Endothelial cell of umbilical vein (primary cell): Measurements from ENCODE around the gene FCER2. TPM values are rescaled to one million over a fixed set of nuclear protein-coding genes. Genes with fewer than 3 reads are reported as not detected.

ENCODE experiments used
- BruUV-seq: library from RNA; stranded (reverse); fragments of 400-500 nt; replicated peaks from 2 replicates; lab custom pipeline; 2021; lab: Mats Ljungman, UMichigan
- CTCF ChIA-PET: fragments of 300-600, 350-600 bp; sonication (Branson Sonifier 250); formaldehyde crosslinking; loops from one replicate; lab custom pipeline; 2021; ENCODE audit warnings: antibody characterized with exemption, inconsistent platforms; lab: Charles Lee
- POLR2A ChIA-PET: fragments of 300-600, 350-600 bp; sonication (Branson Sonifier 250); formaldehyde crosslinking; loops from one replicate; lab custom pipeline; 2021; ENCODE audit warnings: antibody characterized with exemption, inconsistent platforms; lab: Charles Lee
- DNase-seq: peaks from one replicate; pipeline ENCODE4 v3.0.0-alpha.2; 2011; ENCODE audit warnings: low read depth, low spot score
- FAIRE-seq: peaks from 2 replicates; lab custom pipeline; 2011; peaks lifted over from hg19 to GRCh38; lab: Jason Lieb, UNC
- H2AFZ ChIP-seq: 2 replicates; pipeline ENCODE4 v1.6.0; 2012; ENCODE audit warnings: low read depth, low read length, control low read depth, inconsistent platforms
- H3K27ac ChIP-seq: 2 replicates; pipeline ENCODE4 v1.5.1; 2011; ENCODE audit warnings: low read depth, mild to moderate bottlenecking, control low read depth, low read length, moderate library complexity; ENCODE audit not compliant: insufficient read depth
- H3K27me3 ChIP-seq, 2 experiments: 2 replicates each; pipeline versions ENCODE4 v1.6.0 to v1.6.1; 2011; ENCODE audit warnings: low read length in 2 of 2, mixed read lengths in 1 of 2; ENCODE audit not compliant: control insufficient read depth in 2 of 2, insufficient read depth in 2 of 2
- H3K36me3 ChIP-seq, 2 experiments: 2 replicates in 1 of 2; 3 replicates in 1 of 2; pipeline ENCODE4 v1.5.1; 2011; ENCODE audit warnings: low read length in 2 of 2, mild to moderate bottlenecking in 1 of 2, moderate library complexity in 1 of 2; ENCODE audit not compliant: control insufficient read depth in 2 of 2, insufficient read depth in 2 of 2; ENCODE audit errors: extremely low read depth in 1 of 2
- H3K4me1 ChIP-seq: 3 replicates; pipeline ENCODE4 v1.5.1; 2011; ENCODE audit warnings: mild to moderate bottlenecking, low read length; ENCODE audit not compliant: control insufficient read depth, insufficient read depth; ENCODE audit errors: extremely low read depth
- H3K4me2 ChIP-seq: 2 replicates; pipeline ENCODE4 v1.6.1; 2011; ENCODE audit warnings: low read length, control low read depth, mixed read lengths; ENCODE audit not compliant: insufficient read depth
- H3K4me3 ChIP-seq, 3 experiments: fragments of 200-600 bp in 1 of 3; sonication (generic), shearing (Covaris generic) in 1 of 3; replicated peaks in 1 of 3; 2 replicates each; pipeline ENCODE4 v1.5.1; 2011 to 2016; ENCODE audit warnings: control low read depth in 3 of 3, low read length in 3 of 3, mild to moderate bottlenecking in 2 of 3, inconsistent platforms in 1 of 3, low read depth in 1 of 3, moderate library complexity in 1 of 3; ENCODE audit not compliant: insufficient read depth in 1 of 3
- H3K79me2 ChIP-seq: 2 replicates; pipeline ENCODE4 v1.6.0; 2012; ENCODE audit warnings: low read length, inconsistent platforms; ENCODE audit not compliant: control insufficient read depth, insufficient read depth
- H3K9ac ChIP-seq: replicated peaks from 2 replicates; pipeline ENCODE3; 2011; ENCODE audit warnings: low read length, control low read depth; ENCODE audit not compliant: insufficient read depth; ENCODE audit errors: extremely low read depth
- H3K9me1 ChIP-seq: replicated peaks from 3 replicates; pipeline ENCODE4 v1.6.0; 2011; ENCODE audit warnings: mild to moderate bottlenecking, low read length; ENCODE audit not compliant: control insufficient read depth, insufficient read depth; ENCODE audit errors: extremely low read depth
- H3K9me3 ChIP-seq: replicated peaks from 2 replicates; pipeline ENCODE4 v1.5.1; 2012; ENCODE audit warnings: low read length, inconsistent platforms; ENCODE audit not compliant: control insufficient read depth, insufficient read depth
- H4K20me1 ChIP-seq: replicated peaks from 2 replicates; pipeline ENCODE3; 2011; ENCODE audit warnings: mild to moderate bottlenecking, low read length; ENCODE audit not compliant: control insufficient read depth, insufficient read depth; ENCODE audit errors: extremely low read depth
- EZH2 ChIP-seq: IDR thresholded peaks from 2 replicates; pipeline ENCODE4 v1.6.1; 2012; ENCODE audit warnings: borderline replicate concordance, low read depth, mild to moderate bottlenecking, moderate library complexity, low read length, inconsistent platforms; ENCODE audit not compliant: severe bottlenecking
- FOS ChIP-seq: IDR thresholded peaks from 2 replicates; pipeline ENCODE4 v1.6.1; 2011; ENCODE audit warnings: mild to moderate bottlenecking, low read length, moderate library complexity, borderline replicate concordance; ENCODE audit not compliant: insufficient read depth
- GATA2 ChIP-seq: IDR thresholded peaks from 2 replicates; pipeline ENCODE4 v1.7.0; 2011; ENCODE audit warnings: low read depth, mild to moderate bottlenecking, moderate library complexity, mixed read lengths, low read length; ENCODE audit not compliant: insufficient read length, insufficient read depth
- JUN ChIP-seq: IDR thresholded peaks from 2 replicates; pipeline ENCODE4 v1.6.1; 2011; ENCODE audit warnings: borderline replicate concordance, low read depth; ENCODE audit not compliant: insufficient read length, insufficient read depth
- MYC ChIP-seq: IDR thresholded peaks from one replicate; pipeline ENCODE4 v1.6.1; 2011; ENCODE audit warnings: mild to moderate bottlenecking, low read depth, low read length
- POLR2A ChIP-seq: IDR thresholded peaks from 2 replicates; pipeline ENCODE4 v1.6.1; 2012; ENCODE audit warnings: low read depth, mild to moderate bottlenecking, control low read depth, low read length
- POLR2AphosphoS5 ChIP-seq: IDR thresholded peaks from 2 replicates; pipeline ENCODE4 v1.6.1; 2012; ENCODE audit warnings: low read depth, mild to moderate bottlenecking, control low read depth, low read length, moderate library complexity; ENCODE audit not compliant: insufficient read depth
- dilution Hi-C: fragments of 300-500 bp; cut with MboI; formaldehyde crosslinking; loops from one replicate; pipeline ENCODE4 v1.15.0; 2019; ENCODE audit warnings: low sequenced_read_pairs; ENCODE audit not compliant: extremely low pct_ligation_motif_present
- intact Hi-C: fragments of 100-400 bp; cut with micrococcal nuclease; formaldehyde crosslinking; loops from one replicate; pipeline ENCODE4 v1.10.0; 2022
- polyA plus RNA-seq, 4 experiments: library from polyadenylated mRNA; depleted of rRNA in 3 of 4; stranded (reverse) in 3 of 4; unstranded in 1 of 4; fragments of >200 nt; gene quantifications; 2 replicates each; pipeline versions ENCODE4 v1.2.1 to v1.2.3, GENCODE V29; 2011 to 2012; ENCODE audit warnings: missing spikeins in 1 of 4
- total RNA-seq: library from RNA; stranded (reverse); gene quantifications from 2 replicates; pipeline ENCODE4 v1.2.3, GENCODE V29; 2021
- TF ChIP-seq, protein P1 (sequence below), 2 donors: IDR thresholded peaks; 1 replicate in 1 of 2; 2 replicates in 1 of 2; pipeline ENCODE4 v1.5.1; 2011; ENCODE audit warnings: low read length in 2 of 2, mild to moderate bottlenecking in 2 of 2, moderate library complexity in 2 of 2, control low read depth in 1 of 2, inconsistent platforms in 1 of 2, low read depth in 1 of 2; ENCODE audit not compliant: insufficient read depth in 1 of 2; ENCODE audit errors: extremely low read depth in 1 of 2
- TF ChIP-seq, protein P2 (sequence below): IDR thresholded peaks from 2 replicates; pipeline ENCODE4 v1.6.1; 2011; ENCODE audit not compliant: insufficient read depth, insufficient read length

FCER2 gene
- total and polyA plus RNA-seq, 2 donors (not counting 3 experiments of a cell fraction or from before 2014, with no cell fraction given): not detected

DNA sequence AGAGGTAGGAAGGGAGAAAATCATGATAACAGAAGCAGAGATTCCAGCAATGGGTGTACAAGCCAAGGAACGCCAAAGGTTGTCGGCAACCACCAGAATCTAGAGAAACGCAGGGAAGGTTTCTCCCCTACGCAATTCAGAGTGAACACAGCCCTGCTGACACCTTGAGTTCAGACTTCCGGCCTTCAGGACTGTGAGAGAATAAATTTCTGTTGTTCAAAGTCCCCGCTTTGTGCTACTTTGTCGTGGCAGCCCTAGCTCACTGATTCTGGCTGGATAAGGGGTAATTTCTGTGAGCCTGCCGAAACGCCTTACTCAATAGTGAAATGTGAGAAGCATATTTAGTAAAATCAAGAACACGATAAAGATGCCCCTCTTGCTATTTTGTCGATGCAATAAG, 35.3 kb upstream of the FCER2 start:
- ChIA-PET CTCF (interaction anchor here (0.6 to 1.9 kb wide), 3 partner anchors 27 to 462 kb away, joined by 3 to 5 read pairs (median 4); no protein-coding TSS in a partner anchor), POLR2A (no interaction called here)
- BruUV-seq: no TSS peak

More for the DNA sequence above, 35.3 kb upstream of the FCER2 start:
- Histone ChIP-seq H3K9me1 (no peaks in the 10 kb centered on the region), H3K36me3 (no peaks in the 10 kb centered on the region), H3K4me2 (no peak overlapping the region), H3K9ac (no peak overlapping the region), H3K4me3 (no peak overlapping the region), H3K4me1 (no peaks in the 10 kb centered on the region), H3K27me3 (peaks cover 4 to 12% of the 10 kb centered on the region in 2 experiments), H3K27ac (no peak overlapping the region), H3K9me3 (no peaks in the 10 kb centered on the region), H2AFZ (no peak overlapping the region), H4K20me1 (no peaks in the 10 kb centered on the region), H3K79me2 (no peaks in the 10 kb centered on the region)
- FAIRE-seq (no peak), DNase-seq (no peak)
- TF ChIP-seq POLR2AphosphoS5 (no peak), JUN (no peak), GATA2 (no peak), EZH2 (no peak), FOS (no peak), POLR2A (no peak), MYC (no peak)
- TF ChIP-seq, protein P1, sequence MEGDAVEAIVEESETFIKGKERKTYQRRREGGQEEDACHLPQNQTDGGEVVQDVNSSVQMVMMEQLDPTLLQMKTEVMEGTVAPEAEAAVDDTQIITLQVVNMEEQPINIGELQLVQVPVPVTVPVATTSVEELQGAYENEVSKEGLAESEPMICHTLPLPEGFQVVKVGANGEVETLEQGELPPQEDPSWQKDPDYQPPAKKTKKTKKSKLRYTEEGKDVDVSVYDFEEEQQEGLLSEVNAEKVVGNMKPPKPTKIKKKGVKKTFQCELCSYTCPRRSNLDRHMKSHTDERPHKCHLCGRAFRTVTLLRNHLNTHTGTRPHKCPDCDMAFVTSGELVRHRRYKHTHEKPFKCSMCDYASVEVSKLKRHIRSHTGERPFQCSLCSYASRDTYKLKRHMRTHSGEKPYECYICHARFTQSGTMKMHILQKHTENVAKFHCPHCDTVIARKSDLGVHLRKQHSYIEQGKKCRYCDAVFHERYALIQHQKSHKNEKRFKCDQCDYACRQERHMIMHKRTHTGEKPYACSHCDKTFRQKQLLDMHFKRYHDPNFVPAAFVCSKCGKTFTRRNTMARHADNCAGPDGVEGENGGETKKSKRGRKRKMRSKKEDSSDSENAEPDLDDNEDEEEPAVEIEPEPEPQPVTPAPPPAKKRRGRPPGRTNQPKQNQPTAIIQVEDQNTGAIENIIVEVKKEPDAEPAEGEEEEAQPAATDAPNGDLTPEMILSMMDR (IDR thresholded peaks at IDR 0.05; ENCODE audit: extremely low read depth in 1 of 2, insufficient read depth in 1 of 2, low read depth in 1 of 2, low read length in 2 of 2): no peak
- TF ChIP-seq, protein P2, sequence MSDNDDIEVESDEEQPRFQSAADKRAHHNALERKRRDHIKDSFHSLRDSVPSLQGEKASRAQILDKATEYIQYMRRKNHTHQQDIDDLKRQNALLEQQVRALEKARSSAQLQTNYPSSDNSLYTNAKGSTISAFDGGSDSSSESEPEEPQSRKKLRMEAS: no peak
- dilution Hi-C loops (no loop called here), intact Hi-C loops (no loop called here)
